Activated T-helper 1 cell treated with anti-CD3 and anti-CD28 coated beads, Interleukin-12 subunit alpha, Interleukin-12 subunit beta, Interleukin-2, Interleukin-4 antibody, amounts not matched to agents 30 ng/mL and 10 ng/mL and 1 ng/mL, durations not matched to agents 14 hours and 24 hours and 36 hours (primary cell): ENCODE data around the gene TCEANC2. TPM values are rescaled to one million over a fixed set of nuclear protein-coding genes. Genes with fewer than 3 reads are reported as not detected.
"Not testable (repeated sequence)": the region's sequence is repeated elsewhere in the genome, so short reads cannot be mapped to it uniquely, and the experiment has no call there.

ENCODE experiments used
- DNase-seq: peaks from one replicate; pipeline ENCODE4 v3.0.0; 2021; ENCODE audit warnings: low spot score
- H3K27ac Mint-ChIP-seq: one replicate; pipeline ENCODE4 v1.8.0; 2021; ENCODE audit warnings: mild to moderate bottlenecking, mixed read lengths
- H3K27me3 Mint-ChIP-seq: one replicate; pipeline ENCODE4 v1.8.0; 2022; ENCODE audit warnings: mild to moderate bottlenecking, moderate library complexity, mixed read lengths; ENCODE audit not compliant: insufficient read depth
- H3K36me3 Mint-ChIP-seq: one replicate; pipeline ENCODE4 v1.8.0; 2021; ENCODE audit warnings: low read depth, mixed read lengths
- H3K4me1 Mint-ChIP-seq: one replicate; pipeline ENCODE4 v1.8.0; 2021; ENCODE audit warnings: low read depth, mixed read lengths
- H3K4me3 Mint-ChIP-seq: one replicate; pipeline ENCODE4 v1.8.0; 2021; ENCODE audit warnings: mild to moderate bottlenecking, moderate library complexity, mixed read lengths
- H3K9me3 Mint-ChIP-seq: one replicate; pipeline ENCODE4 v1.8.0; 2021; ENCODE audit warnings: mixed read lengths
- intact Hi-C: fragments of 100-400 bp; cut with micrococcal nuclease; formaldehyde crosslinking; loops from one replicate; pipeline ENCODE4 v1.15.1; 2024
- total RNA-seq: library from RNA; stranded (reverse); gene quantifications from 2 replicates; pipeline ENCODE4 v1.2.3, GENCODE V29; 2022

Gene TCEANC2
- total RNA-seq, 1 donor from 2014 or later: 12.0 TPM

DNA sequence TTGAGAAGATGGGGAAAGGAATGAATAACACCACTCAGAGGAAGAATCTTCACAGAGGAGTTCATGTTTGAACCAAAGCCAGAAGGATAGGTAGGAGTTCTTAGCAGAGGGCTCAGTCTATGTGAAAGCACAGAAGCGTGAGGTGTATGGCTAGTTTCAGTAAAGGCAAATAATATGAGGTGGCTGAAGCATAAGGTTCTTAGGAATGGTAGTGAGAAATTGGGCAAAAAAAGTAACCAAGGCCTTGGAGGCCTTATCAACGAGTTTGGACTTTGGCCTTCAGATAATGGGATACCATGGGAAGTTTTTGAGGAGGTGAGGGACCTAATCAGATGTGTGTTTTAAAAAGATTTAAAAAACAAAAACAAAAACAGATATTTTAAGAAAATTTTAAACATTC is 47.1 kb downstream of the TCEANC2 start:
- intact Hi-C loops: no loop called here
- peaks cover 31% of the 10 kb centered on the region for H3K36me3 Mint-ChIP-seq
- H3K9me3 Mint-ChIP-seq: no peaks in the 10 kb centered on the region
- no peaks in the 10 kb centered on the region for H3K4me1 Mint-ChIP-seq
- no peak overlapping the region for H3K4me3 Mint-ChIP-seq
- DNase-seq: no peak
- no peak overlapping the region for H3K27ac Mint-ChIP-seq
- no peaks in the 10 kb centered on the region for H3K27me3 Mint-ChIP-seq

DNA sequence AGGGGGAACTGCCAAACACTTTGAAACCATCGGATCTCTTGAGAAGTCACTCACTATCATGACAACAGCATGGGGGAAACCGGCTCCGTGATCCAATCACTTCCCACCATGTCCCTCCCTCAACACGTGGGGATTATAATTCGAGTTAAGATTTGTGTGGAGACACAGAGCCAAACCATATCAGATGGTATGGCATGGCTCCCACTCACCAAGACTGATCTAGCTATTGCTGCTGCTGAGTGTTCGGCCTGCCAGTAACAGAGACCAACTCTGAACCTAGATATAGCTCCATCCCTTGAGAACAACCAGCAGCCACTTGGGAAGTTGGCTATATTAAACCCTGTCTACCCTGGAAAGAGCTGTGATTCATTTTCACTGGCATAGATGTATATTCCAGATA is 50.0 kb downstream of the TCEANC2 start:
- Mint-ChIP-seq H3K27me3 (no peaks in the 10 kb centered on the region), H3K4me1 (no peaks in the 10 kb centered on the region), H3K36me3 (peaks cover 25% of the 10 kb centered on the region), H3K27ac (no peak overlapping the region), H3K4me3 (no peak overlapping the region), H3K9me3 (no peaks in the 10 kb centered on the region)
- intact Hi-C loops: no loop called here
- DNase-seq: no peak

DNA sequence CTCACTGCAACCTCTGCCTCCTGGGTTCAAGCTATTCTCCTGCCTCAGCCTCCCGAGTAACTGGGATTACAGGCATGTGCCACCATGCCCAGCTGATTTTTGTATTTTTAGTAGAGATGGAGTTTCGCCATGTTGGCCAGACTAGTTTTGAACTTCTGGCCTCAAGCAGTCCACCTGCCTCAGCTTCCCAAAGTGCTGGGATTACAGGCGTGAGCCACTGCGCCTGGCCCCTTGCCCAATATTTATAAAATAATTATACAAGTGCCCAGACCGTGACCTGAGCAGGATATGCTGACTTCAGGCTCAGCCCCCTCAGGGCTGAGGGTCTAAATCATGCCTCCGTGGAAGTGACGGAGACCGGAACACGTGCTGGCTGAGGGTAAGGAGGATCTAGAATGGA is 51.2 kb downstream of the TCEANC2 start:
- H3K27me3 Mint-ChIP-seq, H3K4me1 Mint-ChIP-seq, H3K4me3 Mint-ChIP-seq, H3K27ac Mint-ChIP-seq, DNase-seq, H3K9me3 Mint-ChIP-seq, intact Hi-C loops: not testable (repeated sequence)
- H3K36me3 Mint-ChIP-seq: peaks cover 20% of the 10 kb centered on the region

DNA sequence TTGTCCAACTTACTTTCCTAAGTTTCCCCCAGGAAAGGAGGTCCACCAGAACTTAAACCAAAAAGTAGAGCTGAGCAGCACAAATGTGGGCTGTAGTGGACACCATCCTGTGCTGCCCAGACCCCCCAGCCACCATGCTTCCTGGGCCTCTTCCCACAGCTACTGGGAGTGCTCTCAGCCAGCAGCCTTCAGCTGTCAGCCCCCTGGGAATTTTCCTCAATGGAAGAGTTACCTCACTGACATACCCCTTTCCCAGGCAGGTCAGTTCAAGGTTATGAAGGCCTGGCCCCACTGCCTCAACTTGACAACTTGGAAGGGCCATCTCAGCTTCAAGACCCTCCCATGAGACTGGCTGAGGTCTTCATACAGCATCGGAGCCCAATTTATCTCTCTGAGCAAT is 51.7 kb downstream of the TCEANC2 start:
- no peak for DNase-seq
- intact Hi-C loops: no loop called here
- H3K36me3 Mint-ChIP-seq: peaks cover 20% of the 10 kb centered on the region
- no peaks in the 10 kb centered on the region for H3K9me3 Mint-ChIP-seq
- no peaks in the 10 kb centered on the region for H3K27me3 Mint-ChIP-seq
- H3K27ac Mint-ChIP-seq: no peak overlapping the region
- no peak overlapping the region for H3K4me3 Mint-ChIP-seq
- no peaks in the 10 kb centered on the region for H3K4me1 Mint-ChIP-seq

DNA sequence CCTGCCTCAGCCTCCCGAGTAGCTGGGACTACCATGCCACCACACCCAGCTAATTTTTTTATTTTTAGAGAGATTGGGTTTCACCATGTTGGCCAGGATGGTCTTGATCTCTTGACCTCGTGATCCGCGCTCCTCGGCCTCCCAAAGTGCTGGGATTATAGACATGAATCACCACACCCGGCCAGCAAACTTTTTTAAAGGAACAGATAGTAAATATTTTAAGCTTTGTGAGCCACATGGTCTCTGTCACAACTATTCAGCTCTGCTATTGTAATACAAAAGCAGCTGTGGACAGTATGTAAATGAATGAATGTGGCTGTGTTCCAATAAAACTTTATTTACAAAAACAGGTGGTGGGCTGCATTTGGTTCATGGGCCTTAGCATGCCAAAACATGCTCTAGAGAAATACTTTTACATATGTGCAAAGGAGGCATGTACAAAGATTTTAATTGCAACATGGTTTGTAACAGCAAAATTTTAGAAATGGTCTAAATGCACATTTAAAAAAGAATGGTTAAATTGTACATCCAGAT is 52.4 kb downstream of the TCEANC2 start:
- no peak for DNase-seq
- Mint-ChIP-seq H3K9me3 (no peaks in the 10 kb centered on the region), H3K4me3 (no peak overlapping the region), H3K36me3 (peaks cover 15% of the 10 kb centered on the region), H3K4me1 (no peaks in the 10 kb centered on the region), H3K27me3 (no peaks in the 10 kb centered on the region), H3K27ac (no peak overlapping the region)
- intact Hi-C loops: no loop called here

DNA sequence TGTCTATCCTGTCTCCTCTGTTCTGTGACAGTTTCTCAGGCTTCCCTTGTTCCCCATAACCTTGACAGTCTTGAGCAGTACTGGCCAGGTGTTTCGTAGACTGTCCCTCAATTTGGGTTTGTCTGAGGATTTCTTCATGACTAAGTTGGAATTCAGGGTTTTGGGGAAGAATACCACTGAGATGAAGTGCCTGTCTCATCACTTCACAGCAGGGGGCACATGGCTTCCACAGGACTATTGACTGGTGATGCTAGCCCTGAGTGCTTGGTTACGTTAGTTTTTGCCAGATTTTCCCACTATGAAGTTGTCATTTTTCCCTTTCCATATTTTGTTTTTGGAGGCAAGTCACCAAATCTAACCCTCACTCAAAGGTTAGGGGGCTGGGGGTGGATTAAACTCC is 53.7 kb downstream of the TCEANC2 start:
- intact Hi-C loops: no loop called here
- no peak for DNase-seq

DNA sequence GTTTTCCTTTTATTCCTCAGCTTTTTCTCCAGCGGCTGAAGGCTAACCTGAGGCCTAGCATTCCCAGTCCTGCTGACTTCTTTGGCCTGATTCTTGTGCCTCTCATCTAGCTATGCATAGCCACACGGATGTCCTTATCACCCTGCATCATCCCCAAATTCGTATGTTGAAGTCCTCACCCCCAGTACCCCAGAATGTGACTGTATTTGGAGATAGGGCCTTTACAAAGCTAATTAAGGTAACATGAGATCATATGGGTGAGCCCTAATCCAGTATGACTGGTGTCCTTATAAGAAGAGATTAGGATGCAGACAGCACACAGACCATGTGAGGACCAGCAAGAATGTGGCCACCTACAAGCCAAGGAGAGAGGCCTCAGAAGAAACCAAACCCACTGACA is 54.7 kb downstream of the TCEANC2 start:
- DNase-seq: no peak
- H3K27ac Mint-ChIP-seq: no peak overlapping the region
- H3K36me3 Mint-ChIP-seq: peaks cover under 1% of the 10 kb centered on the region
- intact Hi-C loops: no loop called here
- no peaks in the 10 kb centered on the region for H3K27me3 Mint-ChIP-seq
- no peak overlapping the region for H3K4me3 Mint-ChIP-seq
- H3K4me1 Mint-ChIP-seq: no peaks in the 10 kb centered on the region
- H3K9me3 Mint-ChIP-seq: no peaks in the 10 kb centered on the region

More for the DNA sequence above, 53.7 kb downstream of the TCEANC2 start:
- Mint-ChIP-seq H3K4me1 (no peaks in the 10 kb centered on the region), H3K4me3 (no peak overlapping the region), H3K36me3 (peaks cover 10% of the 10 kb centered on the region), H3K27ac (no peak overlapping the region), H3K27me3 (no peaks in the 10 kb centered on the region), H3K9me3 (no peaks in the 10 kb centered on the region)

DNA sequence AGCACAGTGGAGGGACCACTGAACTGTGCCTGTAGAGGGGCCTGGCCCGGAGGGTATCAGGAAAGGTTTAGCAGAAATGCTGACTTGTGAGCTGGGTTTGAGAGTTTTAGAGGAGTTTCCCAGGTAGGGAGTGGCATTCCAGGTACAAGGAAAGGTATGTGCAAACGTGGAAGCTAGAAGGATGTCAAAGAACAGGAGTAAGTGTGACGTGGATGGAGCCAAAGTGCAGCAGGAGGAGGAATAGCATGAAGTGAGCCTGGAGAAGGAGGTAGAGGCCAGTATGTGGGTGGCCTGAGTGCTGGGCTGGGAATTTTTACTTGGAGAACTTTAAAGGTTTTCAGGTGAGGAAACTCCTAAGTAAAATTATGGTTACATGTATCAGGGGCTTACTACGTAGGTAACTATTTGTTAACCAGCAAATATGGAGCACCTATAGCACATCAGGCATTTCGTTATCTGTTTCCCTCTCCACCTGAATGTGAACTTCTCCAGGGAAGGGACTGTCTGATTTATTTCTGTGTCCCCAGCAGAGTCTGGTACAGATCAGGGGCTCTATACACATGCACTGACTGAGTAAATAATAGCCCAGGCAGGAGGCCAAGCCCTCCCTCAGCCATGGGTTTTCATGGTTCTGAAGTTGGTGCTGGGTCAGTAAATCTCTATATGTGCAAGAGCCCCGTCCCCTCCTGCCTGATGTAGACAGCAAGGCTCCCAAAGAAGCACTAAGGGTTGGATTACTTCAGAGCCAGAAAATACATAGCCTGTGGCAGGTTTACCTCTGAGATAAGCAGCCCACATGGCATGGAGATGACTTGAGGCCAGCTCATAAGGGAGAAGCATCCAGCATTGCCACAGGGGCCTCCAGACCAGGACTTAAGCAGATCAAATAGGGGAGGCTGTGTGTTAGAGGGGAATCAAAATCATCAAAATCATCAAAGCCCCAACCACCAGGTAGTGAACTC is 56.0 kb downstream of the TCEANC2 start:
- Mint-ChIP-seq H3K4me3 (no peak overlapping the region), H3K36me3 (no peaks in the 10 kb centered on the region), H3K4me1 (no peaks in the 10 kb centered on the region), H3K9me3 (no peaks in the 10 kb centered on the region), H3K27me3 (peaks cover 2% of the 10 kb centered on the region), H3K27ac (no peak overlapping the region)
- intact Hi-C loops: no loop called here
- DNase-seq: no peak

DNA sequence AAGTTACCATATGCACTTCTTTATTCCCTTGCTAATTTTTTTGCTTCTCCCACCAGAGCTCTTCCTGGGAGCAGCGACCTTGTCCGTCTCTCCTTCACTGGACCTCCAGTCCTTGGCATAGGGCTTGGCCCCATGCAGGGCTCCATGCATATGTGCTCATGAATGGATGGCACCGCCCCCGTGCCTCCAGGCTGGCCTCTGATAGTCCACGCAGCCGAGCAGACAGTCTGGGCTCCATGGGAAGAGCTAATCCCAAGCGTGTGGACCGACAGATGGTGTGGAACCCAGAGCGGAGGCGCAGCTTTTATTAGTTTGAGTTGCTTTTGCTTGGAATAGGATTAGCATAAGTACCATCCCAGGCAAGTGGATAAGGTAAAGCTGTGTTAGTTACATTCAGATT is 57.6 kb downstream of the TCEANC2 start:
- Mint-ChIP-seq H3K4me3 (no peak overlapping the region), H3K27ac (no peak overlapping the region), H3K27me3 (peaks cover 2% of the 10 kb centered on the region), H3K4me1 (no peaks in the 10 kb centered on the region), H3K36me3 (no peaks in the 10 kb centered on the region), H3K9me3 (no peaks in the 10 kb centered on the region)
- no peak for DNase-seq
- intact Hi-C loops: no loop called here

DNA sequence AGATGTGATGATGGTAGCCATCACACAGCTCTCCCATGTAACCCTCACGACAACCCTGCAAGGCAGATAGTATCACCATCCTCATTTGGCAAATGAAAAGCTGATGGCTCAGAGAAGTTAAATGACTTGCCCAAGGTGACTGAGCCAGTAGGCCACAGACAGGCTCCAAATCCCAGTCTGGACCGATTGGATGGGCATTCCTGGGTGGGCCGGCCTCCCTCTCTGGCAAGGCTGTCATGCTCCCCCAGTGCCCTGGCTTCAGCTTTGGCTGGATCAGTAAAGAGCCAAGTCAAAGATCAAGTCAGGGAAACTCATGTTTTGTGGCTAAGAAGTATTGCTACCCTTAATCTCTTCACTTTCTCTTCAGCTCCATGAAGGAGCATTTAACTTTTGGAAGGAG is 58.2 kb downstream of the TCEANC2 start:
- Mint-ChIP-seq H3K36me3 (no peaks in the 10 kb centered on the region), H3K9me3 (no peaks in the 10 kb centered on the region), H3K4me1 (no peaks in the 10 kb centered on the region), H3K27ac (no peak overlapping the region), H3K4me3 (no peak overlapping the region), H3K27me3 (peaks cover 2% of the 10 kb centered on the region)
- DNase-seq: no peak
- intact Hi-C loops: no loop called here

DNA sequence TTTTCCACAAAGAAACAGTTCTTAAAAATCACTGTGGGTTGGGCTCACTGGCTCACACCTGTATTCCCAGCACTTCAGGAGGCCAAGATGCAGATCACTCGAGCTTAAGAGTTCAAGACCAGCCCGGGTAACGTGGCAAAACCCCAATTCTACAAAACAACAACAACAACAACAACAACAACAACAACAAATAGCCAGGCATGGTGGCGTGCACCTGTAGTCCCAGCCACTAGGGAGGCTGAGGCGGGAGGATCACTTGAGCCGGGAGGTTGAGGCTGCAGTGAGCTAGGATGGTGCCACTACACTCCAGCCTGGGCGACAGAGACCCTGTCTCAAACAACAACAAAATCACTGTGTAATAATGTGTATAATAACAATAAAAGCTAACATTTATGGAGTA is 58.6 kb downstream of the TCEANC2 start:
- intact Hi-C loops: no loop called here
- DNase-seq: no peak
- H3K4me1 Mint-ChIP-seq: no peaks in the 10 kb centered on the region
- H3K4me3 Mint-ChIP-seq: no peak overlapping the region
- no peak overlapping the region for H3K27ac Mint-ChIP-seq
- H3K36me3 Mint-ChIP-seq: no peaks in the 10 kb centered on the region
- no peaks in the 10 kb centered on the region for H3K9me3 Mint-ChIP-seq
- H3K27me3 Mint-ChIP-seq: peaks cover 2% of the 10 kb centered on the region

DNA sequence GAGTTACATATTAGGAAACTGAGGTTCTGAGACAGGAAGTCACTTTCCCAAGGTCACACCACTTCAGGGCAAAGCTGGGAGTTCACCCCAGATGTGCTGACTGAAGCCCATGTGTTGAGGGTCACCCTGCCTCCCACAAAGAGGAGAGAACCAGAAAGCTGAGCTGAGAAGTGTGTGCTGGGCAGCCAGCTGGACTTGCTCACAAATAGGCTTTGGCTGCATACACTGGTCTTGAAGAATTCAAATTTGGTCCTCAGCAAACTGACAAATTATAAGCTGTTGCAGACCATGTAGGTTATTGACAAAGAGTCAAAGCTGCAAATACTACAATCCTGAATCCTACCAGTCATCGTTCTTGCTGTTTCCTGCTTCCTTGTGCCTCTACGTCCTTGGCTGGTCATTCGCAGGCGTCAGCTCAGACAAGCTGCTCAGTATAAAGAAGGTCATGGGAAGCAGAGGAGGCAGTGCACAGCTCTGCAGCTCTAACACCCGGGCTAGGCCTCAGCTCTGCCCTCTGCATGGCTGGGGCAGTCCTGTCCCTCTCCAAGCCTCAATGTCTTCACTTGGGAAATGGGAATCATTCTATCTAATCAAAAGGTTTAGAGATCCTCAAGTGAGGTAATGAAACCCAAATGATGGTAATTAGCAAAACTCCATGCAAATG is 59.4 kb downstream of the TCEANC2 start:
- peaks cover 2% of the 10 kb centered on the region for H3K27me3 Mint-ChIP-seq
- H3K36me3 Mint-ChIP-seq: no peaks in the 10 kb centered on the region
- no peak overlapping the region for H3K27ac Mint-ChIP-seq
- intact Hi-C loops: no loop called here
- no peak overlapping the region for H3K4me3 Mint-ChIP-seq
- H3K9me3 Mint-ChIP-seq: no peaks in the 10 kb centered on the region
- no peak for DNase-seq
- no peaks in the 10 kb centered on the region for H3K4me1 Mint-ChIP-seq

DNA sequence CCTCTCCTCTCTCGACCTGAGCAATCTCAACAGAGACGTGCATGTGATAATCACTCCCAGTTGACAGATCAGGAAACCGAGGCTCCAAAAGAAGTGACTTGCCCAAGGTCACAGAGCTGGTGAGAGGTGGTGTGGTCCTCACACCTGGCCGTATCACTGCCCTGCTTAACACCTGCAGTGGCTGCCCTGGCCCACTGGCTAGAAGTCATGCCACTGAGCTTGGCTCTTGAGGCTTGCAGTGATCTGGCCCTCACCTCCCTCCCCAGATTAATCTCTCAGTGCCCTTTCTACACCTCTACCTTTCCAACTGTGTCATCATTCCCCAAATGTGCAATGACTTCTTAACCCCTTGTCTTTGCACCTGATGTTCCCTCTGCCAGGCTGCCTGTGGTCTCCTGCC is 60.6 kb downstream of the TCEANC2 start:
- intact Hi-C loops: no loop called here
- H3K36me3 Mint-ChIP-seq: no peaks in the 10 kb centered on the region
- no peaks in the 10 kb centered on the region for H3K9me3 Mint-ChIP-seq
- no peaks in the 10 kb centered on the region for H3K4me1 Mint-ChIP-seq
- no peak overlapping the region for H3K4me3 Mint-ChIP-seq
- no peak overlapping the region for H3K27ac Mint-ChIP-seq
- peaks cover 2% of the 10 kb centered on the region for H3K27me3 Mint-ChIP-seq
- no peak for DNase-seq
